Neural cell (in vitro differentiated cells): ENCODE results near the gene PTPRO. TPM values are rescaled to one million over a fixed set of nuclear protein-coding genes. Genes with fewer than 3 reads are reported as not detected.

Source experiments
- H2AFZ ChIP-seq: fragments of 200-600, 300-800 bp; sonication (generic), shearing (Covaris generic); 2 replicates; pipeline ENCODE4 v1.6.0; 2014; ENCODE audit warnings: low read depth, mild to moderate bottlenecking, antibody characterized with exemption, low read length, moderate library complexity
- H3F3A ChIP-seq: fragments of 200-600 bp; shearing (Covaris generic); 2 replicates; pipeline ENCODE4 v1.6.1; 2016; ENCODE audit warnings: mild to moderate bottlenecking, moderate library complexity, mixed read lengths, antibody characterized with exemption, low read length; ENCODE audit not compliant: insufficient read depth, poor library complexity, severe bottlenecking
- H3K27ac ChIP-seq: fragments of 200-600, 300-800 bp; sonication (generic), shearing (Covaris generic); 2 replicates; pipeline ENCODE4 v1.5.1; 2014; ENCODE audit warnings: mild to moderate bottlenecking, low read length, moderate library complexity
- H3K27me3 ChIP-seq: fragments of 300-800, 200-600 bp; sonication (generic), shearing (Covaris generic); 2 replicates; pipeline ENCODE4 v1.6.0; 2014; ENCODE audit warnings: mild to moderate bottlenecking, low read depth, low read length, moderate library complexity; ENCODE audit not compliant: insufficient read depth
- H3K36me3 ChIP-seq: fragments of 300-800, 200-600 bp; sonication (generic), shearing (Covaris generic); 2 replicates; pipeline ENCODE4 v1.5.1; 2014; ENCODE audit warnings: mild to moderate bottlenecking, antibody characterized with exemption, low read length, moderate library complexity; ENCODE audit not compliant: insufficient read depth
- H3K4me2 ChIP-seq: fragments of 300-800, 200-600 bp; sonication (generic), shearing (Covaris generic); 2 replicates; pipeline ENCODE4 v1.6.0; 2014; ENCODE audit warnings: mild to moderate bottlenecking, low read length
- H3K4me3 ChIP-seq: fragments of 300-800, 200-600 bp; sonication (generic), shearing (Covaris generic); 2 replicates; pipeline ENCODE4 v1.5.1; 2014; ENCODE audit warnings: mild to moderate bottlenecking, low read length, moderate library complexity
- H3K79me2 ChIP-seq: fragments of 200-600 bp; shearing (Covaris generic); replicated peaks from 2 replicates; pipeline ENCODE4 v1.6.0; 2014; ENCODE audit warnings: mild to moderate bottlenecking, low read length, moderate library complexity; ENCODE audit not compliant: insufficient read depth
- H3K9ac ChIP-seq: fragments of 300-800, 200-600 bp; sonication (generic), shearing (Covaris generic); 2 replicates; pipeline ENCODE4 v1.6.1; 2016; ENCODE audit warnings: mild to moderate bottlenecking, low read length, mixed read lengths
- H3K9me2 ChIP-seq: fragments of 200-600 bp; shearing (Covaris generic); 2 replicates; pipeline ENCODE4 v1.6.1; 2016; ENCODE audit warnings: mild to moderate bottlenecking, low read length, mixed read lengths; ENCODE audit not compliant: insufficient read depth
- H3K9me3 ChIP-seq: fragments of 200-600, 300-800 bp; sonication (generic), shearing (Covaris generic); 2 replicates; pipeline ENCODE4 v1.6.1; 2016; ENCODE audit warnings: mild to moderate bottlenecking, mixed run types, low read length, moderate library complexity, mixed read lengths
- H4K20me1 ChIP-seq: fragments of 200-600 bp; shearing (Covaris generic); 2 replicates; pipeline ENCODE4 v1.6.1; 2016; ENCODE audit warnings: mild to moderate bottlenecking, mixed run types; ENCODE audit not compliant: insufficient read depth
- CTCF ChIP-seq: fragments of 450-650 bp; IDR thresholded peaks from 2 replicates; pipeline ENCODE4 v1.5.1; 2014; ENCODE audit warnings: antibody characterized with exemption, mild to moderate bottlenecking, moderate library complexity; ENCODE audit not compliant: poor library complexity, severe bottlenecking
- EP300 ChIP-seq: fragments of 450-650 bp; conservative IDR thresholded peaks from 2 replicates; pipeline ENCODE4 v1.6.1; 2014; ENCODE audit warnings: antibody characterized with exemption, mild to moderate bottlenecking, moderate library complexity; ENCODE audit not compliant: poor library complexity, severe bottlenecking
- EZH2 ChIP-seq: fragments of 200-600, 300-800 bp; shearing (Covaris generic), sonication (generic); IDR thresholded peaks from 2 replicates; pipeline ENCODE4 v1.6.1; 2014; ENCODE audit warnings: antibody characterized with exemption, low read length, borderline replicate concordance, mild to moderate bottlenecking; ENCODE audit not compliant: insufficient read depth, poor library complexity, severe bottlenecking
- MXI1 ChIP-seq: fragments of 450-650 bp; conservative IDR thresholded peaks from 2 replicates; pipeline ENCODE4 v1.6.1; 2014; ENCODE audit warnings: antibody characterized with exemption, mild to moderate bottlenecking; ENCODE audit not compliant: poor library complexity, severe bottlenecking
- POLR2AphosphoS5 ChIP-seq: IDR thresholded peaks from 2 replicates; pipeline ENCODE4 v1.6.1; 2012
- RAD21 ChIP-seq: fragments of 450-650 bp; conservative IDR thresholded peaks from 2 replicates; pipeline ENCODE4 v1.6.1; 2014; ENCODE audit warnings: antibody characterized with exemption, mild to moderate bottlenecking, moderate library complexity
- REST ChIP-seq: IDR thresholded peaks from 2 replicates; pipeline ENCODE4 v1.6.1; 2012; ENCODE audit warnings: borderline replicate concordance
- SMC3 ChIP-seq: fragments of 450-650 bp; conservative IDR thresholded peaks from 2 replicates; pipeline ENCODE4 v1.6.1; 2014; ENCODE audit warnings: antibody characterized with exemption, mild to moderate bottlenecking, moderate library complexity; ENCODE audit not compliant: poor library complexity
- TAF1 ChIP-seq: IDR thresholded peaks from 2 replicates; pipeline ENCODE4 v1.6.1; 2012; ENCODE audit warnings: low read depth
- polyA plus RNA-seq: library from polyadenylated mRNA; depleted of rRNA; stranded (reverse); fragments of >200 nt; gene quantifications from 2 replicates; pipeline ENCODE4 v1.2.3, GENCODE V29; 2014

The PTPRO gene
- polyA plus RNA-seq, 1 donor from 2014 or later, result 124 TPM

GRCh38 chr12:15525441-15525840 is 203.1 kb downstream of the PTPRO start:
- Histone ChIP-seq H3K4me2 (no peak overlapping the region), H2AFZ (no peak overlapping the region), H4K20me1 (no peaks in the 10 kb centered on the region), H3K79me2 (no peaks in the 10 kb centered on the region), H3K27me3 (no peaks in the 10 kb centered on the region), H3K27ac (no peak overlapping the region), H3K9me3 (no peaks in the 10 kb centered on the region), H3K36me3 (peaks cover 7% of the 10 kb centered on the region), H3F3A (no peaks in the 10 kb centered on the region), H3K9me2 (no peaks in the 10 kb centered on the region), H3K4me3 (no peak overlapping the region), H3K9ac (no peak overlapping the region)
- no peak for TF ChIP-seq EP300
- TF ChIP-seq RAD21, result no peak
- no peak for TF ChIP-seq SMC3
- no peak for TF ChIP-seq POLR2AphosphoS5
- no peak for TF ChIP-seq REST
- TF ChIP-seq TAF1, result no peak

GRCh38 chr12:15526033-15526432 is 203.7 kb downstream of the PTPRO start:
- no peaks in the 10 kb centered on the region for H3F3A ChIP-seq
- no peak overlapping the region for H2AFZ ChIP-seq

More at GRCh38 chr12:15526033-15526432, 203.7 kb downstream of the PTPRO start:
- no peak for TF ChIP-seq EZH2
- no peak for TF ChIP-seq REST
- TF ChIP-seq SMC3, result no peak
- no peak for TF ChIP-seq RAD21
- no peak for TF ChIP-seq CTCF
- no peak for TF ChIP-seq POLR2AphosphoS5
- TF ChIP-seq MXI1, result no peak
- no peak for TF ChIP-seq EP300
- no peak for TF ChIP-seq TAF1
- no peaks in the 10 kb centered on the region for H3K9me2 ChIP-seq
- H3K36me3 ChIP-seq, result peaks cover 7% of the 10 kb centered on the region
- H3K79me2 ChIP-seq, result no peaks in the 10 kb centered on the region
- H4K20me1 ChIP-seq, result no peaks in the 10 kb centered on the region
- H3K4me3 ChIP-seq, result no peak overlapping the region
- H3K9me3 ChIP-seq, result no peaks in the 10 kb centered on the region
- H3K9ac ChIP-seq, result no peak overlapping the region
- no peaks in the 10 kb centered on the region for H3K27me3 ChIP-seq
- no peak overlapping the region for H3K27ac ChIP-seq
- no peak overlapping the region for H3K4me2 ChIP-seq
